HL-60 (cell line): ENCODE results near the gene ATRIP.
A peak's percentile ranks its signal among the peaks of the same experiment; 100 is the strongest.

Experiments used
- DNase-seq, 2 experiments: peaks; one replicate each; pipeline ENCODE4 v3.0.0-alpha.2; 2010 to 2020; ENCODE audit warnings: low read depth in 1 of 2, low spot score in 1 of 2
- H3K27ac ChIP-seq: fragments of 250-450 bp; sonication (Bioruptor Pico); replicated peaks from 2 replicates; pipeline ENCODE4 v1.5.1; 2020; ENCODE audit warnings: mild to moderate bottlenecking, moderate library complexity
- H3K27me3 ChIP-seq: fragments of 250-450 bp; sonication (Bioruptor Pico); 2 replicates; pipeline ENCODE4 v1.5.1; 2021; ENCODE audit warnings: mild to moderate bottlenecking, moderate library complexity; ENCODE audit not compliant: insufficient read depth, poor library complexity, severe bottlenecking
- H3K4me3 ChIP-seq: replicated peaks from 2 replicates; pipeline ENCODE4 v1.5.1; 2011; ENCODE audit warnings: mild to moderate bottlenecking, control low read depth, low read length; ENCODE audit not compliant: insufficient read depth
- CTCF ChIP-seq: IDR thresholded peaks from one replicate; pipeline ENCODE4 v1.5.1; 2011; ENCODE audit warnings: low read length, control low read depth, inconsistent platforms; ENCODE audit not compliant: insufficient read depth
- GABPA ChIP-seq: IDR thresholded peaks from 2 replicates; pipeline ENCODE4 v1.6.1; 2012; ENCODE audit warnings: low read depth
- POLR2AphosphoS5 ChIP-seq: IDR thresholded peaks from 2 replicates; pipeline ENCODE4 v1.6.1; 2012; ENCODE audit warnings: low read depth
- REST ChIP-seq: IDR thresholded peaks from 2 replicates; pipeline ENCODE4 v1.6.1; 2012; ENCODE audit warnings: low read depth; ENCODE audit not compliant: insufficient replicate concordance
- SPI1 ChIP-seq: IDR thresholded peaks from 2 replicates; pipeline ENCODE4 v1.6.1; 2012; ENCODE audit warnings: low read depth, mild to moderate bottlenecking, borderline replicate concordance

Gene ATRIP

GRCh38 chr3:48407542-48408099, 38.9 kb upstream of the ATRIP start:
- TF ChIP-seq SPI1 (no peak), POLR2AphosphoS5 (no peak), REST (no peak), CTCF (no peak), GABPA (no peak)
- Histone ChIP-seq H3K4me3 (no peak overlapping the region), H3K27ac (no peak overlapping the region), H3K27me3 (no peaks in the 10 kb centered on the region)
- DNase-seq = no peak

- H3K27me3 ChIP-seq = no peaks in the 10 kb centered on the region
- DNase-seq = no peak
- H3K4me3 ChIP-seq = no peak overlapping the region
- TF ChIP-seq SPI1 (no peak), CTCF (peak; percentile 3)
- H3K27ac ChIP-seq = no peak overlapping the region
Observed at GRCh38 chr3:48408823-48409281, 37.7 kb upstream of the ATRIP start.

DNA sequence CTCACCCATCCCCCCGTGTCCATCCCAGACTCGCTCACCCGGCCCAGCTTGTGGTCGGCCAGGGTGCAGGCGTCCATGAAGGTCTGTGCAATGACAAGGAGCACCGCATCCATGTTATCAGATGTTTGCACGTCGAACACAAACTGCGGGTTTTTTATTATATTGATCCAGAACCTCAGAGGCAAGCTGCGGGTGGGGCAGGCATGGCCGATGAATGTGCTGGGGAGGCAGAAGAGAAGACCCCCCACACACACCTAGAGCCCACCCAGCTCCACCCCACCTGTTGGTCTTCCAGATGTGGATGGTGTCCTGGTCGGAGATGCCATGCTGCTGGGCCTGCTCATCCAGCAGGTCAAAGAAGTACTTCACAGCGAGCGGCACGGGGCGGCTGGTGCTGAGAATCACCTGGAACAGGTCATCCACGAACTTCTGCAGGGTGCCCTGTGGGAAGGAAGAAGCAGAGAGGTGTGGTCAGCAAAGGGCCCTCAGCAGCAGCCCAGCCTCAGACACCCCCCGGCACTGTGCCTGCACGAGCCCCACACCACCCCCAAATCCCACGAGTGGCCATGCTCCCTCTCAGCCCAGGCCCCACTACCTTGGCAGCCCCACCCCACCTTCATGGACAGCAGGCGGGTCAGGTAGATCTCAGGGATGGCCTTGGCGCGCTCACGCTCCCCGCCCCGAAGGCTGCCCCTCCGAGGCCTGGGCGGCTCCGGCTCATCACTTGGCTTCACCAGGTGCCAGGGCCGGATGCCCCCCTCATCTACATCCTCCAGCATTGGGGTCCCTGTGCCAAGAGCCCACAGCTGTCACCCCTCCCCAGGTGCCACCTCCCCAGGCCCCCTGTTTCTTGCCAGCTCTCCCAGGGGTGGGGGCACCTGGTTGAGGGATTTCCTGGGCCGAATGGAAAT, 37.0 kb upstream of the ATRIP start:
- DNase-seq = no peak
- no peak overlapping the region for H3K27ac ChIP-seq
- no peaks in the 10 kb centered on the region for H3K27me3 ChIP-seq
- no peak overlapping the region for H3K4me3 ChIP-seq
- TF ChIP-seq REST (no peak), GABPA (no peak), POLR2AphosphoS5 (no peak), SPI1 (no peak), CTCF (no peak)
